Sigmoid colon (tissue), 4 donors: ENCODE results near the gene EMD.

Experiments used
- POLR2AphosphoS5 ChIP-seq, 4 donors: sonication (generic); formaldehyde crosslinking; IDR thresholded peaks; one replicate each; pipeline ENCODE4 v1.6.1; 2017; ENCODE audit warnings: antibody characterized with exemption in 4 of 4
- TF ChIP-seq, protein P1 (sequence below), 4 experiments: fragments of 450-650 bp in 3 of 4; fragments of 200-600 bp in 1 of 4; IDR thresholded peaks; one replicate each; pipeline ENCODE4 v1.5.1; 2016 to 2019; ENCODE audit warnings: antibody characterized with exemption in 4 of 4, mild to moderate bottlenecking in 3 of 4, moderate library complexity in 2 of 4

- TF ChIP-seq, protein P1, sequence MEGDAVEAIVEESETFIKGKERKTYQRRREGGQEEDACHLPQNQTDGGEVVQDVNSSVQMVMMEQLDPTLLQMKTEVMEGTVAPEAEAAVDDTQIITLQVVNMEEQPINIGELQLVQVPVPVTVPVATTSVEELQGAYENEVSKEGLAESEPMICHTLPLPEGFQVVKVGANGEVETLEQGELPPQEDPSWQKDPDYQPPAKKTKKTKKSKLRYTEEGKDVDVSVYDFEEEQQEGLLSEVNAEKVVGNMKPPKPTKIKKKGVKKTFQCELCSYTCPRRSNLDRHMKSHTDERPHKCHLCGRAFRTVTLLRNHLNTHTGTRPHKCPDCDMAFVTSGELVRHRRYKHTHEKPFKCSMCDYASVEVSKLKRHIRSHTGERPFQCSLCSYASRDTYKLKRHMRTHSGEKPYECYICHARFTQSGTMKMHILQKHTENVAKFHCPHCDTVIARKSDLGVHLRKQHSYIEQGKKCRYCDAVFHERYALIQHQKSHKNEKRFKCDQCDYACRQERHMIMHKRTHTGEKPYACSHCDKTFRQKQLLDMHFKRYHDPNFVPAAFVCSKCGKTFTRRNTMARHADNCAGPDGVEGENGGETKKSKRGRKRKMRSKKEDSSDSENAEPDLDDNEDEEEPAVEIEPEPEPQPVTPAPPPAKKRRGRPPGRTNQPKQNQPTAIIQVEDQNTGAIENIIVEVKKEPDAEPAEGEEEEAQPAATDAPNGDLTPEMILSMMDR (IDR thresholded peaks at IDR 0.05): no peak
- TF ChIP-seq POLR2AphosphoS5 (IDR thresholded peaks at IDR 0.05): peak; percentile 8 to 78 (median 44)
Measured at GRCh38 chrX:154365997-154366665, 13.0 kb upstream of the EMD start.
